AG04450 (cell line): Measurements from ENCODE around the gene BCL2L15. TPM values are rescaled to one million over a fixed set of nuclear protein-coding genes. Genes with fewer than 3 reads are reported as not detected.
"Not testable (repeated sequence)": the region's sequence is repeated elsewhere in the genome, so short reads cannot be mapped to it uniquely, and the experiment has no call there.

Source experiments
- CTCF ChIA-PET: fragments of 300-600, 350-600 bp; formaldehyde crosslinking; extraction: SDS; loops from one replicate; lab custom pipeline; 2022; ENCODE audit warnings: antibody characterized with exemption, inconsistent platforms; lab: Charles Lee
- POLR2A ChIA-PET: fragments of 350-600 bp; formaldehyde crosslinking; extraction: SDS; loops from one replicate; lab custom pipeline; 2021; ENCODE audit warnings: antibody characterized with exemption, inconsistent platforms; lab: Yijun Ruan, JAX
- DNase-seq: peaks from one replicate; pipeline ENCODE4 v3.0.0-alpha.2; 2011; ENCODE audit warnings: low read depth, low spot score
- H3K27ac ChIP-seq: one replicate; pipeline ENCODE4 v1.5.1; 2012; ENCODE audit warnings: low read depth, low read length, control low read depth
- H3K27me3 ChIP-seq: one replicate; pipeline ENCODE4 v1.6.0; 2012; ENCODE audit warnings: low read length; ENCODE audit not compliant: control insufficient read depth, insufficient read depth
- H3K4me3 ChIP-seq: 2 replicates; pipeline ENCODE4 v1.5.1; 2011; ENCODE audit warnings: mild to moderate bottlenecking, low read depth, low read length, control low read depth
- H3K9me3 ChIP-seq: 2 replicates; pipeline ENCODE4 v1.5.1; 2012; ENCODE audit warnings: low read length; ENCODE audit not compliant: control insufficient read depth, insufficient read depth
- polyA plus RNA-seq: library from polyadenylated mRNA; depleted of rRNA; stranded (reverse); fragments of >200 nt; gene quantifications from 2 replicates; pipeline ENCODE4 v1.2.3, GENCODE V29; 2011
- TF ChIP-seq, protein P1 (sequence below): IDR thresholded peaks from 2 replicates; pipeline ENCODE4 v1.5.1; 2011; ENCODE audit warnings: low read depth, low read length, control low read depth, inconsistent platforms

The BCL2L15 gene
- polyA plus RNA-seq, 1 experiment: 0.12 TPM

DNA sequence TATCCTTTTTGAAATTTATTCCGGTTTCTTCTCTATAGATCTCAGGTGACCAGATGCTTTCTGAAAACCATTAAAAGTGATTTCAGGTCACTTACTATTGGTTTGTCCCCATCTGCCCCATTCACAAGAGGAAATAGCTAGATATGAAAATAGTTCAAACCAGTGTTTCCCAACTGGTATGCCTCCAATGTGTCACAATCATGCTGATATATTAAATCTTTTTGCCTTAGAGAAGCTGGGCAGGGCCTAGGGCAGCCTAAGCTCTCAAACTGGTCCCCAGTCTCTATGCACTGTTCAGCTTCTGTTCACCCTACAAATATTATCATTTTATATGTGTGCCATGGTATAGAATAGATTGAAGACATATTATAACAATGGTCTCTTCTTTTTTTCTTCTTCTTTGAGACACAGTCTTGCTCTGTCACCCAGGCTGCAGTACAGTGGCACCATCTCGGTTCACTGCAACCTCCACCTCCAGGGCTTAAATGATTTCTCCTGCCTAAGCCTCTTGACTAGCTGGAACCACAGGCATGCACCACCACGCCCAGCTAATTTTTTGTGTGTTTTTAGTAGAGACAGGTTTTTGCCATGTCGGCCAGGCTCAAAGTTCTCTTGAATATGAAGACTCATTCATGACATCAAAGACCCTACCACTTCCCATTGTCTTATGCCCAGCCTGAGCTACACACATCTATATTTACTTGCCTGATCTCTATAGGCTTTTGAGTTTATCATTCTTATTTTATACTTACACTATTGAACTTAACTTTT is 31.6 kb downstream of the BCL2L15 start:
- no peak for DNase-seq
- POLR2A ChIA-PET: interaction anchor here (0.5 kb wide), 1 partner anchor 75 kb away, joined by 3 read pairs; no protein-coding TSS in a partner anchor

DNA sequence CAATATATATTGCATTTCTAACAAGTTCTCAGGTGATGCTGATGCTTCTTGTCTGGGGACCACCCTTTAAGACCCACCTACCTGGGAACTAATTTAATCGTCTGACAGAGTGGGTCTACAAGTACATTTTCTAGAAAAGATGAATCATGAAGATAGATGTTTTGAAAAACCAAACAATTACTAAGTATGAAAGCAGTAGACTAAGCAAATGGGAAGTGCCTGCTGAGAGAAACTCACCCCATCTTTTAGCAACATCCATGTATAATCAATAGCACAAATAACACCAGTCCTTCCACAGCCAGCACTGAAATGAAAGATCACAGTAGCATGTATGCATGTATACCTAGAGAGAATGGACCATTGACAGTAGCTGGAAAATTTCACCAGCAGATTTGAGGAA is 33.1 kb downstream of the BCL2L15 start:
- POLR2A ChIA-PET: no interaction called here
- Histone ChIP-seq H3K27ac (no peak overlapping the region), H3K27me3 (no peaks in the 10 kb centered on the region), H3K9me3 (no peaks in the 10 kb centered on the region), H3K4me3 (no peak overlapping the region)
- CTCF ChIA-PET: interaction anchor here (1.0 to 1.2 kb wide), 2 partner anchors 18 to 782 kb away, joined by 3 to 10 read pairs; partner anchors contain the start of gene LRIG2
- no peak for DNase-seq
- TF ChIP-seq, protein P1, sequence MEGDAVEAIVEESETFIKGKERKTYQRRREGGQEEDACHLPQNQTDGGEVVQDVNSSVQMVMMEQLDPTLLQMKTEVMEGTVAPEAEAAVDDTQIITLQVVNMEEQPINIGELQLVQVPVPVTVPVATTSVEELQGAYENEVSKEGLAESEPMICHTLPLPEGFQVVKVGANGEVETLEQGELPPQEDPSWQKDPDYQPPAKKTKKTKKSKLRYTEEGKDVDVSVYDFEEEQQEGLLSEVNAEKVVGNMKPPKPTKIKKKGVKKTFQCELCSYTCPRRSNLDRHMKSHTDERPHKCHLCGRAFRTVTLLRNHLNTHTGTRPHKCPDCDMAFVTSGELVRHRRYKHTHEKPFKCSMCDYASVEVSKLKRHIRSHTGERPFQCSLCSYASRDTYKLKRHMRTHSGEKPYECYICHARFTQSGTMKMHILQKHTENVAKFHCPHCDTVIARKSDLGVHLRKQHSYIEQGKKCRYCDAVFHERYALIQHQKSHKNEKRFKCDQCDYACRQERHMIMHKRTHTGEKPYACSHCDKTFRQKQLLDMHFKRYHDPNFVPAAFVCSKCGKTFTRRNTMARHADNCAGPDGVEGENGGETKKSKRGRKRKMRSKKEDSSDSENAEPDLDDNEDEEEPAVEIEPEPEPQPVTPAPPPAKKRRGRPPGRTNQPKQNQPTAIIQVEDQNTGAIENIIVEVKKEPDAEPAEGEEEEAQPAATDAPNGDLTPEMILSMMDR: no peak

More for the DNA sequence above, 31.6 kb downstream of the BCL2L15 start:
- Histone ChIP-seq H3K9me3 (no peaks in the 10 kb centered on the region), H3K4me3 (no peak overlapping the region), H3K27ac (no peak overlapping the region), H3K27me3 (no peaks in the 10 kb centered on the region)
- TF ChIP-seq, protein P1: no peak
- CTCF ChIA-PET: interaction anchor here (0.6 to 2.0 kb wide), 4 partner anchors 13 to 783 kb away, joined by 3 to 6 read pairs (median 3); partner anchors contain the start of gene LRIG2

DNA sequence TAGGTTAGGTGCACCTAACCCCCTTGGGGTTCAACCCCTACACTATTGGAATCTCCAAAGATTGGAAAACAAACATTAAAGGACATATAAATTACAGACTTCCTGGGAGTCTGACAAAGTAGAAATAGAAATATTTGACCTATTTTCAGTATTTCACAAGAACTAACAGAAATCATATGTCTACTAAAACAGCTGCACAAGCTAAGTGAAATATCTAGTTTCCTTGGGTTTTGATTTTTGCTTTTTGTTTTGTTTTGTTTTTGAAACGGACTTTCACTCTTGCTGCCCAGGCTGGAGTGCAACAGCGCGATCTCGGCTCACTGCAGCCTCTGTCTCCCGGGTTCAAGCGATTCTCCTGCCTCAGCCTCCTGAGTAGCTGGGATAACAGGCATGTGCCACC is 34.7 kb downstream of the BCL2L15 start:
- CTCF ChIA-PET, POLR2A ChIA-PET, H3K27ac ChIP-seq: not testable (repeated sequence)

DNA sequence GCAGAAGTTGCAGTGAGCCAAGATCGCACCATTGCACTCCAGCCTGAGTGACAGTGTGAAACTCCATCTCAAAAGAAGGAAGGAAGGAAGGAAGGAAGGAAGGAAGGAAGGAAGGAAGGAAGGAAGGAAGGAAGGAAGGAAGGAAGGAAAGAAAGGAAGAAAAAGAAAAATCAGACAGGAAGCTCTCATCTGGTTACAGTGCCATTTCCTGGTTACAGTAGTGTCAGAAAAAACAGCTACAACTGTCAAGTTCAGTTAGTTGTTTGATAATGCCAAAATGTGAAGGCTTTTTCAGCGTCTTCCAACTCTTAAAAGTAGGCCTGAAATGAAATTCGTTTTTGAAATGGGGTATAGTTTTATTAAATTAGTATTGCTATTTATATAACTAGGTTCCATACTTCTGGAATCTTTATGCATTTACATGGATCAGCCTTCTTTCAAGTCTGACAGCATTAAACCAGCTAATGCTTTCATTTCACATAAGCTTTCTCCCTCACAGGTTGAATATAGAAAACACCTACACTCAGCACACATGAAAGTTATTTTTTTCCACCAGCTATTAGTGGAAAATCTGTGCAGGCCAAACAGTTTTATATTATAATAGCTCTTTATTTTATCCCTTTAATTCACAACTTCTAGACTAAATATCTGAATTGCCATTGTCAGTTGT is 37.1 kb downstream of the BCL2L15 start:
- no peaks in the 10 kb centered on the region for H3K9me3 ChIP-seq
- ChIA-PET POLR2A (no interaction called here), CTCF (interaction anchor here (0.7 to 1.4 kb wide), 3 partner anchors 15 to 433 kb away, joined by 3 to 5 read pairs (median 5); no protein-coding TSS in a partner anchor)
- no peak overlapping the region for H3K27ac ChIP-seq
- no peaks in the 10 kb centered on the region for H3K27me3 ChIP-seq
- no peak for DNase-seq
- no peak overlapping the region for H3K4me3 ChIP-seq
- TF ChIP-seq, protein P1: no peak

More for the DNA sequence above, 34.7 kb downstream of the BCL2L15 start:
- not testable (repeated sequence) for DNase-seq, H3K9me3 ChIP-seq, H3K27me3 ChIP-seq, H3K4me3 ChIP-seq

DNA sequence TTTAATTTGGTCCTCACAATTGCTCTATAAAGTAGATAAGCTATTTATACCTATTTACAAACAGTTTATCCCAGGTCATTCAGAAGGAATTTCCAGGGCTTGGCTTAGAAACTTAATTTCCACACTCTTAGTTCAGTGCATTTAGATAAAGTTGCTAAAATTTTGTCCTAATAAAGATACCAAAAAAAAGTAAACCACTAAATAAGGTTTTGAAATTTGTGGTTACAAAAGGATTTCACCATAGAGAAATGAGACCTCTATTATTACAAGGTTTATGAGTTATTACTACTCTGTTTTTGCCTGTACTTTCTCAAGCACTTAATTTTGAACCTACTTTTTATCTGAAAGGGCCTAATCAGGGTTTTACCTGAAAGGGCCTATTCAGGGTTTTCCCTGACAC is 38.3 kb downstream of the BCL2L15 start:
- TF ChIP-seq, protein P1: no peak
- POLR2A ChIA-PET: no interaction called here
- H3K9me3 ChIP-seq: no peaks in the 10 kb centered on the region
- CTCF ChIA-PET: no interaction called here
- H3K27ac ChIP-seq: no peak overlapping the region
- no peaks in the 10 kb centered on the region for H3K27me3 ChIP-seq
- DNase-seq: no peak
- H3K4me3 ChIP-seq: no peak overlapping the region
